ENCODE results near the gene LY86. TPM values are rescaled to one million over a fixed set of nuclear protein-coding genes. Genes with fewer than 3 reads are reported as not detected.

Gene LY86
- not detected for total RNA-seq (ENCODE audit: unreplicated experiment)
- long read RNA-seq, result 0 reads

DNA sequence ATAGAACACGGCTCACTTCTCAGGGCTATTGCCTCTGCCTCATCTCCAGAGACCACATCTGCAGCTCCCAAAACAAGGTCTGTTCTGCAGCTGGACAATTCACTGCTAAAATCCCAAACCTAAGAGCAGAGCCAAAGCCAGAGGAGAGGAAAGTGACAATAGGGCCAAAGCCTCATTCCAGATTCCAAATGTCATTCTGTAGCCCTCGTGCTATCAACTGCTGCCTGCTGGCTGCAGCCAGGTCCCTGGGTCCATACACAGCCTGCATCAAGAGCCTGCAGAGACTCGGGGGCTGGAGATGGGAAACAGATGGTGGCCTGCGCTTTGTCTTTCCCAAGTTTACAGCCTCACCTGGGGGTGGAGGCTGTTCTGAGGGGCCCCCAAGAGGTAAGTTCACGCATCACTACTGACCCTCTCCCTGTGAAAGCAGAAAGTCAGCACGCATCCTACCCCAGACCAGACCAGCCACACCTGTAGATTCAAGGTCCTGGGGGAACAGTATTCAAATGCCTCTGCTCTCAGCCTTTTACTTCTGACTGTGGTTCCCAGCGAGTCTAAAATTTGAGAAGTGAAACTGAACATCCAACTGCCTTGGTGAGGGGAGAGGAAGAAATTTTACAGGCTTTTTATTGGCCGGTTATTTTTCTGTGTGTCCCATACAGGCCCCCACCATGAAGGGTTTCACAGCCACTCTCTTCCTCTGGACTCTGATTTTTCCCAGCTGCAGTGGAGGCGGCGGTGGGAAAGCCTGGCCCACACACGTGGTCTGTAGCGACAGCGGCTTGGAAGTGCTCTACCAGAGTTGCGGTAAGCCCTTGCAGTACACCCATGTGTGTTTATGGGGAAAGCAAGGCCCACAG is at the start of gene LY86:
Gene LY86, plus strand, starts transcription at position 657 of the 860 bp plus-strand sequence. Its CDS starts 15 bp downstream, at position 672.
- no peak for TF ChIP-seq CTCF (IDR thresholded peaks at IDR 0.05; ENCODE audit: partially characterized antibody, unreplicated experiment)
- no peak for DNase-seq
- peaks cover 12% of the 10 kb centered on the region for H3K4me1 Mint-ChIP-seq (ENCODE audit: low read depth, unreplicated experiment)
- no peak within 1 kb of the TSS for H3K4me3 Mint-ChIP-seq (ENCODE audit: unreplicated experiment)
- no peak within 1 kb of the TSS for H3K27ac Mint-ChIP-seq (ENCODE audit: unreplicated experiment)
- peaks cover 3% of the 10 kb centered on the region for H3K27me3 Mint-ChIP-seq (ENCODE audit: unreplicated experiment)
- peaks cover 7% of the 10 kb centered on the region for H3K9me3 Mint-ChIP-seq (ENCODE audit: unreplicated experiment)
- peaks cover 5% of the 10 kb centered on the region for H3K36me3 Mint-ChIP-seq (ENCODE audit: unreplicated experiment)

- TF ChIP-seq CTCF (IDR thresholded peaks at IDR 0.05; ENCODE audit: partially characterized antibody, unreplicated experiment), result no peak
- H3K9me3 Mint-ChIP-seq (ENCODE audit: unreplicated experiment), result no peaks in the 10 kb centered on the region
- peaks cover 7% of the 10 kb centered on the region for H3K36me3 Mint-ChIP-seq (ENCODE audit: unreplicated experiment)
- no peak overlapping the region for H3K4me3 Mint-ChIP-seq (ENCODE audit: unreplicated experiment)
- H3K4me1 Mint-ChIP-seq (ENCODE audit: low read depth, unreplicated experiment), result peaks cover 3% of the 10 kb centered on the region
- DNase-seq, result no peak
- peaks cover 1% of the 10 kb centered on the region for H3K27me3 Mint-ChIP-seq (ENCODE audit: unreplicated experiment)
- H3K27ac Mint-ChIP-seq (ENCODE audit: unreplicated experiment), result no peak overlapping the region
These were observed 49.5 kb upstream of the LY86 start for GRCh38 chr6:6539036-6539435.

GRCh38 chr6:6542357-6542756 is 46.2 kb upstream of the LY86 start:
- no peak for DNase-seq
- Mint-ChIP-seq H3K27me3 (ENCODE audit: unreplicated experiment) (peaks cover 4% of the 10 kb centered on the region), H3K4me1 (ENCODE audit: low read depth, unreplicated experiment) (peaks cover 6% of the 10 kb centered on the region), H3K36me3 (ENCODE audit: unreplicated experiment) (peaks cover 7% of the 10 kb centered on the region), H3K9me3 (ENCODE audit: unreplicated experiment) (peaks cover 4% of the 10 kb centered on the region), H3K27ac (ENCODE audit: unreplicated experiment) (no peak overlapping the region), H3K4me3 (ENCODE audit: unreplicated experiment) (no peak overlapping the region)
- no peak for TF ChIP-seq CTCF (IDR thresholded peaks at IDR 0.05; ENCODE audit: partially characterized antibody, unreplicated experiment)

DNA sequence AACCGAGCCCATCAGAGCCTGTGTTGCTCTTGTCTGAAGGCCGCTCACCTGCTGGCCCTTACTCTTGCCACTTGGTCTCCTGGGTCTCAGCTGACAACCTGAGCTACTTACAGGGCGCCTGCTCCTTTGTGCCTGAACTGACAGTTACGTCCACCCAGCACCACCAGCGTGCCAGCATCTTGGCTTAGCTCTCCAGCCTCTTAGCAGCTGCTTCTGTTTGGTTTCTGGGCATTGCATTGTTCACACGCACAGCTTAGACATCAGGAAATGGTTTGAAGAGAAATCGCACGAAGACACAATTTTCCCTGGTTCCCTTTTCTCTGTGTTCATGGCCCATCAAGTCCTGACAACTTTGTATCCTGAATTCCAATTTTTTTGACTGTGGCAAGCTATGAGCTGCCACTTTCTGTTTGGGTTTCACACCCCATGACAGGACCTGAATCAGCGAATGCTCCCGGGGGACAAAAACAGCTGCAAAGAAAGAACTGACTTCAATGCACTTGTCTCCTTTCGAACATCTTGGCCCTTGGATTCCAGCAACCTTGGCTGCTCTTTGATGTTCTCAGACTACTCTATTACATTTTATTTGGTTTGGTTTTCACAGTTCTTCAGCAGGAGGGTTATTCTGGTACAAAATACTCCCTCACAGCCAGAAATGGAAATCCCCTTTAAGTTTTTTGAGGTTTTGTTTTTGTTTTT is 45.2 kb upstream of the LY86 start:
- DNase-seq, result no peak
- Mint-ChIP-seq H3K27me3 (ENCODE audit: unreplicated experiment) (peaks cover 6% of the 10 kb centered on the region), H3K4me3 (ENCODE audit: unreplicated experiment) (no peak overlapping the region), H3K27ac (ENCODE audit: unreplicated experiment) (no peak overlapping the region), H3K36me3 (ENCODE audit: unreplicated experiment) (peaks cover 7% of the 10 kb centered on the region), H3K4me1 (ENCODE audit: low read depth, unreplicated experiment) (peaks cover 6% of the 10 kb centered on the region), H3K9me3 (ENCODE audit: unreplicated experiment) (peaks cover 6% of the 10 kb centered on the region)
- TF ChIP-seq CTCF (IDR thresholded peaks at IDR 0.05; ENCODE audit: partially characterized antibody, unreplicated experiment), result no peak
